Raji (cell line): ENCODE measurements around the gene TRPM8.

Experiments
- POLR2A ChIP-seq: IDR thresholded peaks from 2 replicates; pipeline ENCODE4 v1.6.1; 2011; ENCODE audit warnings: low read depth, low read length, control low read depth; ENCODE audit not compliant: insufficient read depth

TRPM8 gene

GRCh38 chr2:233917116-233917515 is at the start of gene TRPM8:
Gene TRPM8, plus strand, starts transcription at chr2:233917373. Its CDS starts 9,165 bp downstream, at chr2:233926538.
- TF ChIP-seq POLR2A = no peak

- TF ChIP-seq POLR2A = no peak
Observed at GRCh38 chr2:233867993-233868532, 49.1 kb upstream of the TRPM8 start, which contains the start of gene MSL3B. Gene MSL3B, minus strand, starts transcription at chr2:233868386.

- TF ChIP-seq POLR2A = no peak
Observed at GRCh38 chr2:233871432-233871831, 45.7 kb upstream of the TRPM8 start.

- TF ChIP-seq POLR2A = no peak
Observed at GRCh38 chr2:233882353-233882752, 34.8 kb upstream of the TRPM8 start.

- TF ChIP-seq POLR2A = no peak
Observed at GRCh38 chr2:233892793-233893192, 24.4 kb upstream of the TRPM8 start.

GRCh38 chr2:233901367-233901766 is 15.8 kb upstream of the TRPM8 start:
- TF ChIP-seq POLR2A = no peak

- no peak for TF ChIP-seq POLR2A
Observed at GRCh38 chr2:233901884-233902283, 15.3 kb upstream of the TRPM8 start.

- TF ChIP-seq POLR2A = no peak
Observed at GRCh38 chr2:233905945-233906344, 11.2 kb upstream of the TRPM8 start.

GRCh38 chr2:233907627-233908026 is 9.5 kb upstream of the TRPM8 start:
- no peak for TF ChIP-seq POLR2A

GRCh38 chr2:233912691-233913423 is 4.3 kb upstream of the TRPM8 start:
- TF ChIP-seq POLR2A = no peak

- no peak for TF ChIP-seq POLR2A
Observed at GRCh38 chr2:233915128-233915527, 2.0 kb upstream of the TRPM8 start.

- no peak for TF ChIP-seq POLR2A
Observed at GRCh38 chr2:233919319-233919718, 2.1 kb downstream of the TRPM8 start.

- no peak for TF ChIP-seq POLR2A
Observed at GRCh38 chr2:233919938-233920337, 2.8 kb downstream of the TRPM8 start.

GRCh38 chr2:233922471-233922870 is 5.3 kb downstream of the TRPM8 start:
- TF ChIP-seq POLR2A = no peak

GRCh38 chr2:233925402-233925801 is 8.2 kb downstream of the TRPM8 start:
- no peak for TF ChIP-seq POLR2A

GRCh38 chr2:233926806-233927205 is 9.6 kb downstream of the TRPM8 start:
- no peak for TF ChIP-seq POLR2A

GRCh38 chr2:233928594-233929351 is 11.6 kb downstream of the TRPM8 start:
- TF ChIP-seq POLR2A = no peak
